Stimulated activated CD8-positive, alpha-beta memory T cell treated with anti-CD3 and anti-CD28 coated beads, Interleukin-12 subunit alpha, Interleukin-12 subunit beta, amount 100 ng/mL, for 1 hour (primary cell): ENCODE measurements around the gene GPRIN2.

ENCODE experiments used
- DNase-seq: peaks from one replicate; pipeline ENCODE4 v3.0.0-alpha.2; 2020; ENCODE audit warnings: low read depth

The GPRIN2 gene

GRCh38 chr10:46548498-46549090, 7.9 kb downstream of the GPRIN2 start:
- no peak for DNase-seq

DNA sequence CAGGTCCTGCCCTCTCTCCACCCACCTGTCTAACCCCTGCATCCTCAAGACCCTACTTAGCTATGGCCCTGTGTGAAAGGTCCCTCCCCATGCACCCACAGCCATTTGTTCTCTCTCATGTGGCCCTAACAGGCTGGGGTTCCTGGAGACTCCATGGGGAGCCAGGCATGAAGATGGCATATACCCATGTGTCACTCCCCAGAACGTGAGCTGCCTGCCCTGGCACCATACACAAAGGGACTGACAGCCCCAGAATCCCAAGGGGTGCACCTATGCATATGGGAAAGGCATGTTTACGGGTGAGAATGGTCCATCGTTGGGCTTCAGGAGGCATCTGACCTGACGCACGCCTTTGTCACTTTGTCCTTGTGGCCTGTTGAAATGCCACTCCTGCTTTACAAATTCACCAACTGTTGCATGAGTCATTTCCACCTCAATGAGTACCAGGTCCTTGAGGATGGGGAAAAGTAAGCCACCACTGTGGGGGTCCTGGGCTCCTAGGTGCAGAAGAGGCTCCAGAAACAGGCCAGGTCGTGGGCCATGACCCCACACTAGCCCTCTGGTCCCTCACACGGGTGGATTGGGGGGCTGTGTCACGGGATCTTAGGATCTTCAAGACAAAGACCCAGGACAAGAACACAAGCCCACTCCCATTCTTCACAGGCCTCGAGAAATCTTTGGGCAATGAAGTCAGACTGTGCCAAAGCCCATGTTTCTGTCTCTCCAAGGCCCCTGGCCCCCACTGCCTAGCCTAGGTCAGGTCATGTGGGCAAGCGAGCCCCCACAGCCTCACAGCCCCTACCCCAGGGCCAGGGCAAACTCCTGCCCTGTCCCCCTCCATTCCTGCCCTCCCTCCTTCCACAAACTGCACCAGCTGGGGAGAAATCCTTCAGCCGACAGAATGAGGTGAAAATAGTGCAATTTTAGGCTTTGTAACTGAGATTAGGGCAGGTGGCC, 8.6 kb downstream of the GPRIN2 start:
- no peak for DNase-seq

DNA sequence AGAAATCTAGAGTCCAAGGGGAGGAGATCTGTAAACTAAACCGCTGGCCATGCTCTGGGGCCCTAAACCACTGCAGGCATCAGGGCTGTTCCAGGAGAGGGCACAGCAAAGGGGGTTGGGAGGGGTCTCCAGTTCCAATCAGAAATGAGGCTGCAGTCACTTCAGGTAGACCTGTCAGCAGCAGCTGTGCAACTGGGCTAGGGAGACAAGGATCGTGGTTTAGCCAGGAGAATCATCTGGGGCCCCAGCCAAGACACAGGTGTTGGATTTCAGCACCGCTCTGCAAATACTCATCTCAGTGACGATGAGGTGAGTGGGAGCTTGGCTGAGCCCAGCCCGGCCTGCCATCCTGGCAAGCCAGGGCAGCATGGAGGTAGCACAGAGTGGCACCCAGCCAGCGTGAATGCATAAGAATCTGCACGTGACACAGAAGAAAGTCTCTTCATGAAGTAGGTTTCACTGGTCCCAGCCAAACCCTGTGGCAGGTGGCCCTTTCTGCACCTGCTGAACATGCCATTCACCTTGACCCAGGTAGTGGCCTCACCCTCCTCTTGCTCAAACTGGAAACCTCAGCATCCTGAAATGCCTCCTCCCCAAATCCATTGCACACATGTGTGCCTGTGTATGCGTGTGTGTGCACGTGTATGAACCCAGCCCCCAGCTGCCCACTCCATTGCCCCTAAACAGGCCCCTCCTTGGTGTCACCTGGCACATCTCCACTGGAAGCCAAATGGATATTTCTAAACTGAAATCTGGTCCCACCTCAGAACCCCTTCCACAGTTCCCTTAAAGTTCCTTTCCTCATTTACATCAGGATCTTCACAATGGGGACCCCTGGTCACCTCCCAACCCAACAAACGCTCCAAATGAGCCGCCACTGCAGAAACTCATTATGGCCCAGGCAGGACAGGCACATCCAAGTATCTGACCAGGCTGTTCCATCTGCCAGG, 9.6 kb downstream of the GPRIN2 start:
- DNase-seq, result no peak

DNA sequence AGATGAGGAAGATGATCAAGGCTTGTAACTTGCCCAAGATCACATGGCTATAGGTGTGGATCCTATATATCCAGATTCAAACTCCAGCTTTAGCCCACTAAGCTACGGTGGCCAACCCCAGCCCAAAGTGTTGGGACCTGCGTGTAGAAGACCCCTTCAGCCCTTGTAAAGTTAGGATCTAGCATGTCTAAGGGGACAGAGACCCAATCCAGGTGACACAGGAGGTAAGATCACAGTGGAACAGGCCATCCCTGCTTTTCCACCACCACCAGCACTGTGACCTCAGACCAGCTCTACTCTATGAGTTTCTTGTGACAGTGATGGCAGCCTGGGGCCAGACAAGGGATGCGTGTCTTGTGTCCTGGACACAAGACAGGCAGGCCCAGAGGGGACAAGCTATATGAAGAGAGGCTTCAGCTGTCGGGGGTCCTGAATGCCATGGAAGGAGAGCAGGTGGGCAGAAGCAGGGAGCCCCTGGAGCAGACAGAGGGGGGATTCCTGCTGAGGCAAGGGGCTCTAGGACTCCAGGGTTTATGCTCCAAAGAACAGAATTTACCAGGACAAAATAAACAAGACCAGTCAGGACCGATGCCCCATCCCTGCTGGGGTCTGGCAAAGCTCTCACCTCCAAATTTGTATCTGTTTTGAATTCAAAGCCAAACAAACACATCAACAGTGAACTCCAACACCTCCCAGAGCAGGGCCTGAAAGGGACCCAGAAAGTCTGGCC, 10.4 kb downstream of the GPRIN2 start:
- DNase-seq, result no peak

- no peak for DNase-seq
Measured at GRCh38 chr10:46544989-46545791, 11.3 kb downstream of the GPRIN2 start.

- DNase-seq, result no peak
Measured at GRCh38 chr10:46543466-46544377, 12.7 kb downstream of the GPRIN2 start.

GRCh38 chr10:46542567-46543465, 13.6 kb downstream of the GPRIN2 start:
- DNase-seq, result no peak

GRCh38 chr10:46541735-46542566, 14.5 kb downstream of the GPRIN2 start:
- no peak for DNase-seq

DNA sequence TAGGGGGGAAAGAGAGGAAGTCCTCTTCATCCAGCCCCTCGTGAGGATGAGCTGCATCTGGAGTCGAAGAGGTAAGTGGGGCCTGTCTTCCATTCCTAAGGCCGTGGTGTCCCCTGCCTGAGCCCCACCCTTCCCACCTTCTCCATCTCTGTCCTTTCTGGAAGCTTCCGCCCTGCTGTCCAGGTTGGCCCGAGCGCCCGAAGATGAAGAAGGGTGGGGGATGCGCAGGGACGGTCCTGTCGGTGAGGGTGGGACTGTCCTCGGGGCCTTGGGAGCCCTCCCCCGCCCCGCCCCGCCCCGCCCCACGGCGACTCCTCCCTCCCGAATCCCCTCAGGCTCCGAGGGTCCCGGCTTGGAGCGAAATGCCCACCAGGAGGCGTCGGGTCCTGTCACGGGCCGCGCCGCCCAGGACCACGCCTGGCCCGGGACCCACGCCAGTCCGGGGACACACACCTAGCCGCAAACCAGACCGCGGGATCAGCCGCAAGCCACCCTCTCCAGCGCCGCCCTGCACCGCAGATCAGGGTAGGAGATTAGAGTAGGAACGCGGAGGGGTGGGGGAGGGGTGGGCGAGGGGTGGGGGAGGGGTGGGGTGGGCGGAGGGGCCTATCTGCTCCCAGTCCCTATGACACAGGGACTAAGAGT, 15.3 kb downstream of the GPRIN2 start:
- no peak for DNase-seq

- DNase-seq, result no peak
Measured at GRCh38 chr10:46540412-46541016, 15.9 kb downstream of the GPRIN2 start.

GRCh38 chr10:46539596-46540411, 16.7 kb downstream of the GPRIN2 start:
- no peak for DNase-seq

GRCh38 chr10:46538717-46539426, 17.6 kb downstream of the GPRIN2 start:
- DNase-seq, result no peak

- no peak for DNase-seq
Measured at GRCh38 chr10:46538155-46538554, 18.3 kb downstream of the GPRIN2 start.

DNA sequence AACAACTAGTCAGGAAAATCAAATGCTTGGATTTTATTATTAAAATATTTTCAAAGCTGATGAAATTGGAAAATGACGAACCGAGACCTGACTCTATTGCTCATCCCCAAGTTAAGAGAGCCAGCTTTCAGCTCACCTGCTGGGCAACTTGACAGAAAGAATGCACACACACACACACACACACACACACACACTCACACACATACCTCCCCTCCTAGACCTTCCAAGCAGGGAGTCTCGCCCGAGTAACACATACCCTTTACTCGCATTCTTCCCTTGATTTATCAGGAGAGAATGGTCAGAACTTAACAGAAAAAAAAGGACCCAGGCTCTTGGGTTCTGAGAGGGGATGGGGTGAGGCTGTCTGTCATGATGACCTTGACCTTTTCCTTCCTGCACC, 19.1 kb downstream of the GPRIN2 start:
- DNase-seq, result no peak

- no peak for DNase-seq
Measured at GRCh38 chr10:46536781-46537180, 19.7 kb downstream of the GPRIN2 start.
